BLaER1 treated with 17β-estradiol and CSF1 and Interleukin-3, amounts not matched to agents 10 nM and 100 nM (cell line): ENCODE results near the gene SLC66A1.
"Not testable (repeated sequence)": the region's sequence is repeated elsewhere in the genome, so short reads cannot be mapped to it uniquely, and the experiment has no call there.

ENCODE experiments used
- H3K27ac ChIP-seq, 11 experiments: shearing (Covaris generic); formaldehyde crosslinking; 2 replicates each; pipeline ENCODE4 v1.8.1; 2022
- H3K27me3 ChIP-seq, 11 experiments: shearing (Covaris generic); formaldehyde crosslinking; 2 replicates each; pipeline ENCODE4 v1.8.1; 2022
- H3K36me3 ChIP-seq, 11 experiments: shearing (Covaris generic); formaldehyde crosslinking; 2 replicates each; pipeline ENCODE4 v1.8.1; 2022
- H3K4me1 ChIP-seq, 10 experiments: shearing (Covaris generic); formaldehyde crosslinking; 2 replicates each; pipeline ENCODE4 v1.8.1; 2022
- H3K4me2 ChIP-seq, 11 experiments: shearing (Covaris generic); formaldehyde crosslinking; 2 replicates each; pipeline ENCODE4 v1.8.1; 2022
- H3K4me3 ChIP-seq, 10 experiments: shearing (Covaris generic); formaldehyde crosslinking; 2 replicates each; pipeline ENCODE4 v1.8.1; 2022
- H3K9ac ChIP-seq, 11 experiments: shearing (Covaris generic); formaldehyde crosslinking; 2 replicates each; pipeline ENCODE4 v1.8.1; 2022
- H3K9me3 ChIP-seq, 11 experiments: shearing (Covaris generic); formaldehyde crosslinking; replicated peaks in 1 of 11; 2 replicates each; pipeline ENCODE4 v1.8.1; 2022
- H4K20me1 ChIP-seq, 11 experiments: shearing (Covaris generic); formaldehyde crosslinking; 2 replicates each; pipeline ENCODE4 v1.8.1; 2022
- Cebpa-rat ChIP-seq, 11 experiments: shearing (Covaris generic); IDR thresholded peaks; 2 replicates each; pipeline ENCODE4 v1.8.1; 2022

SLC66A1 gene

DNA sequence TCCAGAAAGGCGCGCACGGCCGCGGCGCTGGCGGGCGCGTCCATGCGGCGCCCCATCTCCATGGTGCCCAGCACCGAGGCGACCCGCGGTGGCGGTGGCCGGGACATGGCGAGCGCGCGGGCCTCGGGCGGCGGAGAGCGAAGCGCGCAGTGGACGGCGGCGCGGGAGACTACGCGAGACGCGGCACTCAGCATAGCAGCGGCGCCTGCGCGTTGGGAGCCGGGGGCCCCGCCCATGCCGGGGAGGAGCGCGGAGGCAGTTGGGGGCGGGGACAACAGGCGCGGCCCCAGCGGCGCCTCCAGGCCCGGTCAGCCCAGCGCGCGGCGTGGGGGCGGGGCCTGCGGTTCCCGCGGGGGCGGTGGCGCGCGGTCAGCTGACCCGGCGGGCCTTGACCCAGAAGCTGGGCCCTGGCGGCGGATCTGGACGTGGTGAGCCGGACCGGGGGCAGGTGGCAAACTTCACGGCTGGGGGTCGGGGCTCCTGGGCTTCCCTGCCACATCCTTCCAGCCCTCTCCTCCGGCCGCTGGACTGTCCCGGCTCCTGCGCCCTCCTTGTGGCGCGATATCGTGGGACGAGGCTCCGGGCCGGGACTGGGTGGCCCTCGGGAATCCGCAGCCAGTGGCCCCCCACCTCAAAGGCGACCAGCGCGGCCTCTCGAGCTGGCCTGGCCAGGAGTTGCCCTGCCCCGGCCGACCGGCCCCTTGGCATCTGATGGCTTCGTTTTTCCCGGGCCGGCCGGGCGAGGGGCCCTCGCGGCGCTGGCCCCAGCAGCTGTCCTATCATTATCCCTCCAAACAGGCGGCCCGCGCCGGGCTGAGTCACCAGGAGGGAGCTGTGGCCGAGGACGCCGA lies at the start of gene SLC66A1, which contains the start of gene AKR7A2:
Gene SLC66A1, plus strand, starts transcription at position 396 of the 851 bp plus-strand sequence. CDS start 5,352 bp downstream, outside the sequence.
Gene AKR7A2, minus strand, starts transcription at position 214 of the 851 bp plus-strand sequence. Its CDS starts 20 bp downstream, at position 194.
- Histone ChIP-seq H4K20me1 (peaks cover 10 to 53% (median 38%) of the 10 kb centered on the region in 11 experiments; a peak in 15 of 22 replicates), H3K4me2 (peak within 1 kb of the TSS; percentile 95 to 100 (median 99)), H3K36me3 (peaks cover 15 to 26% (median 18%) of the 10 kb centered on the region in 11 experiments), H3K9ac (peak within 1 kb of the TSS; percentile 83 to 96 (median 92)), H3K27me3 (no peaks in the 10 kb centered on the region), H3K9me3 (no peaks in the 10 kb centered on the region), H3K4me1 (peaks cover 58 to 70% (median 63%) of the 10 kb centered on the region in 10 experiments), H3K27ac (peak within 1 kb of the TSS; percentile 83 to 96 (median 90)), H3K4me3 (peak within 1 kb of the TSS; percentile 76 to 95 (median 88))
- TF ChIP-seq Cebpa-rat (IDR thresholded peaks at IDR 0.05) = no peak

DNA sequence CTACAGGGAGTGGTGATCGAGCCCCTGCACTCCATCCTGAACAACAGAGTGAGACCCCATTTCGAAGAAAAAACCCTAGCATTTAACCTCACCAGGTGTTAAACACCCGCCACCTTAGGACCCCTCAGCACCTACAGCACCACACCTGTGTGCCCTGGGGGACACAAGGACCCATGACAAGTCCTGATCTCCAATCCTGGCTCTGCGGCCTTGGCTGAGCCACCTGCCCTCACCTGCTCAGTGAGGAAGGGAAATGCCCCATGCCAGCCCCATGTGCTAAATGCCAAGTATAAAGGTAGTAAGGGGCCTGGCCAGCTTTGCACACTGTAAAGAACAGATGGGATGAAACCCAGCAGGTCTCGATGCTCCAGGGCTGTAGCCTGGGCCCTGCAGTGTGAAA lies 49.4 kb upstream of the SLC66A1 start:
- Histone ChIP-seq H3K9ac (no peak overlapping the region), H4K20me1 (peaks cover 0 to 55% (median 36%) of the 10 kb centered on the region in 11 experiments; a peak in 18 of 22 replicates), H3K9me3 (no peaks in the 10 kb centered on the region), H3K4me3 (no peak overlapping the region), H3K27me3 (no peaks in the 10 kb centered on the region), H3K4me2 (no peak overlapping the region), H3K36me3 (peaks cover 25 to 37% (median 34%) of the 10 kb centered on the region in 11 experiments), H3K4me1 (peaks cover 0 to 32% (median 0%) of the 10 kb centered on the region in 10 experiments; a peak in 7 of 20 replicates), H3K27ac (no peak overlapping the region)
- no peak for TF ChIP-seq Cebpa-rat (IDR thresholded peaks at IDR 0.05)

DNA sequence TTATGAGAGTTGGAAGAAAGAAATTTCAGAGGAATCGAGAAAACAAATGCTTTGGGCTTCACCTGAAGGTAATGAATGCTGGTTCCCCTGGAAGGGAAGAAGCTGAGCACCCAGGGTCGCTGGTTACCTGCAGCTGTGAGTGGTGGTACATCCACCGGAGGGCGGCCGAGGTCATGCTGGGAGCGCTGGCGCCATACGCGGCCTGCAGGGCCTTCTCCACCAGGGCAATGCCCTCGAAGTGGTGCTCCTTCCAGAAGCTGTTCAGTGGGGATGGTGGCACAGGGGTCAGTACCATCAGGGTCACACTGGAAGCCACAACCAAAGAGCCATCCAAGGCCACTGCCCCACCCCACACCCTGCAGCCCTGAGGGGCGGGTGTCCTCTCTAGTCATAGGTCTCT lies 43.7 kb upstream of the SLC66A1 start:
- peaks cover 0 to under 1% (median 0%) of the 10 kb centered on the region in 11 experiments; a peak in 1 of 22 replicates for H3K9me3 ChIP-seq
- H3K36me3 ChIP-seq = no peaks in the 10 kb centered on the region
- peaks cover 0 to 6% (median 0%) of the 10 kb centered on the region in 11 experiments; a peak in 1 of 22 replicates for H4K20me1 ChIP-seq
- no peak overlapping the region for H3K4me3 ChIP-seq
- H3K27me3 ChIP-seq = no peaks in the 10 kb centered on the region
- no peak overlapping the region for H3K4me2 ChIP-seq
- H3K9ac ChIP-seq = no peak overlapping the region
- no peak for TF ChIP-seq Cebpa-rat (IDR thresholded peaks at IDR 0.05)
- no peaks in the 10 kb centered on the region for H3K4me1 ChIP-seq
- no peak overlapping the region for H3K27ac ChIP-seq

GRCh38 chr1:19269427-19270342 lies 42.4 kb upstream of the SLC66A1 start:
- not testable (repeated sequence) for H3K4me2 ChIP-seq

GRCh38 chr1:19270343-19270730 lies 41.8 kb upstream of the SLC66A1 start:
- Histone ChIP-seq H3K36me3 (peaks cover 0 to 13% (median 0%) of the 10 kb centered on the region in 11 experiments; a peak in 4 of 22 replicates), H3K9me3 (peaks cover 12 to 19% (median 14%) of the 10 kb centered on the region in 11 experiments)
- not testable (repeated sequence) for H3K4me3 ChIP-seq, H4K20me1 ChIP-seq, H3K4me2 ChIP-seq, H3K4me1 ChIP-seq, H3K27me3 ChIP-seq, H3K27ac ChIP-seq, H3K9ac ChIP-seq

More at GRCh38 chr1:19269427-19270342, 42.4 kb upstream of the SLC66A1 start:
- H3K27ac ChIP-seq, H3K4me3 ChIP-seq, H3K4me1 ChIP-seq, H3K27me3 ChIP-seq, H3K36me3 ChIP-seq, H4K20me1 ChIP-seq, H3K9ac ChIP-seq: not testable (repeated sequence)
- H3K9me3 ChIP-seq = peaks cover 5 to 13% (median 7%) of the 10 kb centered on the region in 11 experiments

- Histone ChIP-seq H3K27me3 (no peaks in the 10 kb centered on the region), H3K4me2 (no peak overlapping the region), H3K4me1 (no peaks in the 10 kb centered on the region), H3K4me3 (no peak overlapping the region), H3K27ac (no peak overlapping the region), H3K36me3 (peaks cover 0 to 13% (median 0%) of the 10 kb centered on the region in 11 experiments; a peak in 4 of 22 replicates), H4K20me1 (peaks cover 0 to 6% (median 0%) of the 10 kb centered on the region in 11 experiments; a peak in 1 of 22 replicates), H3K9me3 (peaks cover 12 to 23% (median 18%) of the 10 kb centered on the region in 11 experiments), H3K9ac (no peak overlapping the region)
- TF ChIP-seq Cebpa-rat (IDR thresholded peaks at IDR 0.05) = no peak
Observed at GRCh38 chr1:19272064-19272463, 40.1 kb upstream of the SLC66A1 start.

- TF ChIP-seq Cebpa-rat (IDR thresholded peaks at IDR 0.05) = no peak
- Histone ChIP-seq H3K36me3 (peaks cover 0 to 13% (median 0%) of the 10 kb centered on the region in 11 experiments; a peak in 4 of 22 replicates), H3K9ac (no peak overlapping the region), H3K27ac (no peak overlapping the region), H3K27me3 (no peaks in the 10 kb centered on the region), H3K4me2 (no peak overlapping the region), H3K9me3 (peaks cover 12 to 23% (median 21%) of the 10 kb centered on the region in 11 experiments), H3K4me1 (no peaks in the 10 kb centered on the region), H3K4me3 (no peak overlapping the region), H4K20me1 (peaks cover 0 to 6% (median 0%) of the 10 kb centered on the region in 11 experiments; a peak in 1 of 22 replicates)
Observed at GRCh38 chr1:19273106-19273843, 38.9 kb upstream of the SLC66A1 start.

- H3K4me3 ChIP-seq, H3K9ac ChIP-seq, H4K20me1 ChIP-seq, H3K27me3 ChIP-seq, H3K4me2 ChIP-seq, H3K27ac ChIP-seq, H3K4me1 ChIP-seq: not testable (repeated sequence)
- peaks cover 12 to 23% (median 21%) of the 10 kb centered on the region in 11 experiments for H3K9me3 ChIP-seq
- peaks cover 0 to 13% (median 0%) of the 10 kb centered on the region in 11 experiments; a peak in 4 of 22 replicates for H3K36me3 ChIP-seq
Observed at GRCh38 chr1:19273844-19274531, 38.1 kb upstream of the SLC66A1 start.
